ENCODE results near the gene HBA1. TPM values are rescaled to one million over a fixed set of nuclear protein-coding genes. Genes with fewer than 3 reads are reported as not detected.

Gene HBA1
- total RNA-seq, 1 donor from 2014 or later: not detected

GRCh38 chr16:177394-177822 is 928 bp downstream of the HBA1 start:
- TF ChIP-seq, protein P1, sequence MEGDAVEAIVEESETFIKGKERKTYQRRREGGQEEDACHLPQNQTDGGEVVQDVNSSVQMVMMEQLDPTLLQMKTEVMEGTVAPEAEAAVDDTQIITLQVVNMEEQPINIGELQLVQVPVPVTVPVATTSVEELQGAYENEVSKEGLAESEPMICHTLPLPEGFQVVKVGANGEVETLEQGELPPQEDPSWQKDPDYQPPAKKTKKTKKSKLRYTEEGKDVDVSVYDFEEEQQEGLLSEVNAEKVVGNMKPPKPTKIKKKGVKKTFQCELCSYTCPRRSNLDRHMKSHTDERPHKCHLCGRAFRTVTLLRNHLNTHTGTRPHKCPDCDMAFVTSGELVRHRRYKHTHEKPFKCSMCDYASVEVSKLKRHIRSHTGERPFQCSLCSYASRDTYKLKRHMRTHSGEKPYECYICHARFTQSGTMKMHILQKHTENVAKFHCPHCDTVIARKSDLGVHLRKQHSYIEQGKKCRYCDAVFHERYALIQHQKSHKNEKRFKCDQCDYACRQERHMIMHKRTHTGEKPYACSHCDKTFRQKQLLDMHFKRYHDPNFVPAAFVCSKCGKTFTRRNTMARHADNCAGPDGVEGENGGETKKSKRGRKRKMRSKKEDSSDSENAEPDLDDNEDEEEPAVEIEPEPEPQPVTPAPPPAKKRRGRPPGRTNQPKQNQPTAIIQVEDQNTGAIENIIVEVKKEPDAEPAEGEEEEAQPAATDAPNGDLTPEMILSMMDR (IDR thresholded peaks at IDR 0.05; ENCODE audit: insufficient read depth, low read length, severe bottlenecking): no peak
- peaks cover 19% of the 10 kb centered on the region for H3K27me3 ChIP-seq (ENCODE audit: control insufficient read depth, insufficient read depth, low read length)
- no peak for DNase-seq (ENCODE audit: low read depth)
- H3K4me3 ChIP-seq (ENCODE audit: low read depth, low read length): no peak overlapping the region
- no peaks in the 10 kb centered on the region for H3K36me3 ChIP-seq (ENCODE audit: control insufficient read depth, insufficient read depth, low read length)
- no peak for FAIRE-seq

- peaks cover 19% of the 10 kb centered on the region for H3K27me3 ChIP-seq (ENCODE audit: control insufficient read depth, insufficient read depth, low read length)
- TF ChIP-seq, protein P1 (IDR thresholded peaks at IDR 0.05; ENCODE audit: insufficient read depth, low read length, severe bottlenecking): no peak
- FAIRE-seq (no peak), DNase-seq (ENCODE audit: low read depth) (no peak)
- no peaks in the 10 kb centered on the region for H3K36me3 ChIP-seq (ENCODE audit: control insufficient read depth, insufficient read depth, low read length)
- no peak overlapping the region for H3K4me3 ChIP-seq (ENCODE audit: low read depth, low read length)
These were observed 1.6 kb downstream of the HBA1 start for GRCh38 chr16:177981-178667.

GRCh38 chr16:178668-179015 is 2.2 kb downstream of the HBA1 start:
- TF ChIP-seq, protein P1 (IDR thresholded peaks at IDR 0.05; ENCODE audit: insufficient read depth, low read length, severe bottlenecking): no peak
- Histone ChIP-seq H3K36me3 (ENCODE audit: control insufficient read depth, insufficient read depth, low read length) (no peaks in the 10 kb centered on the region), H3K4me3 (ENCODE audit: low read depth, low read length) (no peak overlapping the region), H3K27me3 (ENCODE audit: control insufficient read depth, insufficient read depth, low read length) (peaks cover 17% of the 10 kb centered on the region)
- FAIRE-seq (no peak), DNase-seq (ENCODE audit: low read depth) (peak; percentile 33)

- TF ChIP-seq, protein P1 (IDR thresholded peaks at IDR 0.05; ENCODE audit: insufficient read depth, low read length, severe bottlenecking): no peak
- Histone ChIP-seq H3K36me3 (ENCODE audit: control insufficient read depth, insufficient read depth, low read length) (no peaks in the 10 kb centered on the region), H3K4me3 (ENCODE audit: low read depth, low read length) (no peak overlapping the region), H3K27me3 (ENCODE audit: control insufficient read depth, insufficient read depth, low read length) (peaks cover 17% of the 10 kb centered on the region)
- FAIRE-seq: no peak
- DNase-seq (ENCODE audit: low read depth): no peak
These were observed 3.0 kb downstream of the HBA1 start for GRCh38 chr16:179211-180092.

GRCh38 chr16:180101-180675 is 3.7 kb downstream of the HBA1 start, which contains the start of gene HBQ1:
TSS of gene HBQ1 (plus strand) at chr16:180459. CDS start at chr16:180487, 28 bp downstream.
- Histone ChIP-seq H3K27me3 (ENCODE audit: control insufficient read depth, insufficient read depth, low read length) (peaks cover 15% of the 10 kb centered on the region), H3K4me3 (ENCODE audit: low read depth, low read length) (peak within 1 kb of the TSS; percentile 26), H3K36me3 (ENCODE audit: control insufficient read depth, insufficient read depth, low read length) (peaks cover under 1% of the 10 kb centered on the region)
- no peak for FAIRE-seq
- DNase-seq (ENCODE audit: low read depth): no peak
- TF ChIP-seq, protein P1 (IDR thresholded peaks at IDR 0.05; ENCODE audit: insufficient read depth, low read length, severe bottlenecking): no peak

Measured in bronchial epithelial cell (primary cell).